T-helper 1 cell (primary cell): ENCODE results near the gene NTRK3.

ENCODE experiments used
- DNase-seq, 5 donors: peaks; one replicate each; pipeline ENCODE4 v3.0.0-alpha.2; 2012 to 2020
- total RNA-seq, 4 donors: gene quantifications; one replicate each; lab custom pipeline; 2026; lab: John Stamatoyannopoulos, UW

Gene NTRK3
- 0 to 0.27 (median 0.04) reads per million in 4 donors for total RNA-seq

GRCh38 chr15:88256279-88257230, at the start of gene NTRK3:
Gene NTRK3 (minus strand): TSS chr15:88256739. CDS start chr15:88256153, 586 bp downstream.
- DNase-seq, result peak in 1 of 5 donors; percentile 5

GRCh38 chr15:88303395-88303794, 46.9 kb upstream of the NTRK3 start:
- DNase-seq, result no peak

DNA sequence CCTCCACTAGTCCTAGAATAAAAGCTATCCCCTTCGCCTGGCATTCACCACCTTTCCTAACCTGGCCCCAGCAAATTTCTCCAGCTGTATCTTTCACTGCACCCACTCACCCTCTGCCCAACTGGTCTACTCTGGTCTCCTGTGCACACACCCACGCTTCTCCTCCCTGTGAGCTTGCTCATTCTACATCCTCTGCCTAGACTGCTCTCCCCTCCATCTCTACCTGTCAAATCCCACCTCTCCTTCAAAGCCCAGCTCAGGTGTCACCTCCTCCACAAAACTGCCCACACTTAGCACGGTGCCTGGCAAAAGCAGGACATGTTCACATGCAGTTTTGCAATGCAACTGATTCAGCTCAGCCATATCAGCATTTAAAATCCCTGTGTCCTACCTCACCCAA, 45.8 kb upstream of the NTRK3 start:
- DNase-seq, result no peak

DNA sequence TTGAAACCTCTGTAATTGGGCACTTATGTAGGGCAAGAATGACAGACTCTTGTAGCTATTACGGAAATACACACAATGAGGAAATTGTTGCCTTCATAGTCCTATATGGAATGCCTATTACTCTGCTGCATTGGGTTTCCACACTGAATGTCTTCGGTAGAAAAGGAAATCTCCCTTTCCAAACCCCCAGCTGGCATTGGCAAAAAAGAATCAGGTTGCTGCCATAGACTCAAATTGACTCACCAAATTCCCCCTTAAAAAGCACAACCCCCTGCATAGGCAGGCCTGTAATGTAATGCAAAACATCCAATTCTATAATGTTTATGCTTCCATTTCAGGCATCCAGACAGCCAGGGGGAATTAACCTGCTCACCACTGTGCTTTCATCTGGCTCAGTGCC, 44.8 kb upstream of the NTRK3 start:
- no peak for DNase-seq

DNA sequence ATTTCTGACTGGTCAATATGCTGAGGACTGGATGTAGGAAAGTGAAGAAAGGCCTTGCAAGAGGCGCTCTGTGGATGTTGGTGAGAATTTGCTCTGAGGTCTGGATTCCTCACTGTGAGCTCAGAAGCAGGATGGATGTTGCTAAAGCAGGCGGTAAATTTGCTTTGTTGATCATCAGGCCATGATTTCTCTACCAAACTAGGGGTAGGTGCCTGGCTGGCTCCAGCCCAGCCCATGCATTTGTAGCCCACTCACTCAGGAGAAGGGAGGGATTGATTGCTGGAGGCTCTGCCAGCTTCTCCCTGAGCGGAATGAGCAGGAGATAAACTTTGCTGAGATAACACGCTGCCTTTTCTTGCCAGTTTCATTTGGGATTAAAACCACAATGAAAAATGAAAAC, 44.3 kb upstream of the NTRK3 start:
- DNase-seq, result no peak

GRCh38 chr15:88300089-88300488, 43.5 kb upstream of the NTRK3 start:
- no peak for DNase-seq

GRCh38 chr15:88299497-88299896, 43.0 kb upstream of the NTRK3 start:
- DNase-seq, result no peak

DNA sequence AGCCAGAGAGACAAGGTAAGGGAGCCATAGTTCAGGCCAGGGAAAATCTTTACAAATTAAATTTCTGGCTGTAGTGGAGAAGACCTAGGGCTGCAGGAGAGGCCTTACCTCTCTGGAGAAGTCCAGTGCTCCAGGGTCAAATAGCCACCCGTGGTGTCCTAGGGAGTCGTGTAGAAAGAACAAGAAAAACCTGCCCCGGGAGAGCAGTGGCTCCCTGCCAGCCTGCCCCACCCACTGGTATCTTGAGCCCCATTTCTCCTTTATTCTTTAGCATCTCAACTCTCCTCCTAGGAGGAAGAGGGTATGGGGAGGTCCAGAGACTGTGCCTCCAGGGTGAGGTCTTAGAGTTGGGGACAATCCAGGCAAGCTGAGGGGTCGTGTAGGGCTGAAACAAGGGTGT, 32.1 kb upstream of the NTRK3 start:
- DNase-seq, result no peak

GRCh38 chr15:88288206-88288605, 31.7 kb upstream of the NTRK3 start:
- DNase-seq, result no peak

- DNase-seq, result no peak
Observed at GRCh38 chr15:88284318-88284998, 27.9 kb upstream of the NTRK3 start.

DNA sequence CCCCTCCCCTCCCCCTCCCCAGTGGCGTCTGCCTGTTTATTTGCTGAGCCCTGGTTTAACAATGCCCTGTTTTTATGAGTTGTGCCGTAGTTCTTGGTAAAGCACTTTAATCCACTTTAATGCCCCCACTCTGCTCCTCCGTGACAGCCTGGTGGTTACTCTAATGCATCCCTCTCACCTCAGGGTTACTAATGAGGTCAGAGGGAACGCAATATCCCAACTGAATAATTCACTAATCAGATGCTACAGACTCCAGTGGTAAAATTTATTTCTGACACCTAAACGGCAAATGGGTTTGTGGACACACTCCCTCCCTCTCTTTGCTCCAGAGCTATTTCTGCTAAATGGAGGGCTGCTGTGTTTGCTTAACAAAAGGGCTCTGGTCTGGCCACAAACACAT, 26.1 kb upstream of the NTRK3 start:
- DNase-seq, result no peak

- DNase-seq, result no peak
Observed at GRCh38 chr15:88276821-88277410, 20.4 kb upstream of the NTRK3 start.

GRCh38 chr15:88275804-88276203, 19.3 kb upstream of the NTRK3 start:
- no peak for DNase-seq

DNA sequence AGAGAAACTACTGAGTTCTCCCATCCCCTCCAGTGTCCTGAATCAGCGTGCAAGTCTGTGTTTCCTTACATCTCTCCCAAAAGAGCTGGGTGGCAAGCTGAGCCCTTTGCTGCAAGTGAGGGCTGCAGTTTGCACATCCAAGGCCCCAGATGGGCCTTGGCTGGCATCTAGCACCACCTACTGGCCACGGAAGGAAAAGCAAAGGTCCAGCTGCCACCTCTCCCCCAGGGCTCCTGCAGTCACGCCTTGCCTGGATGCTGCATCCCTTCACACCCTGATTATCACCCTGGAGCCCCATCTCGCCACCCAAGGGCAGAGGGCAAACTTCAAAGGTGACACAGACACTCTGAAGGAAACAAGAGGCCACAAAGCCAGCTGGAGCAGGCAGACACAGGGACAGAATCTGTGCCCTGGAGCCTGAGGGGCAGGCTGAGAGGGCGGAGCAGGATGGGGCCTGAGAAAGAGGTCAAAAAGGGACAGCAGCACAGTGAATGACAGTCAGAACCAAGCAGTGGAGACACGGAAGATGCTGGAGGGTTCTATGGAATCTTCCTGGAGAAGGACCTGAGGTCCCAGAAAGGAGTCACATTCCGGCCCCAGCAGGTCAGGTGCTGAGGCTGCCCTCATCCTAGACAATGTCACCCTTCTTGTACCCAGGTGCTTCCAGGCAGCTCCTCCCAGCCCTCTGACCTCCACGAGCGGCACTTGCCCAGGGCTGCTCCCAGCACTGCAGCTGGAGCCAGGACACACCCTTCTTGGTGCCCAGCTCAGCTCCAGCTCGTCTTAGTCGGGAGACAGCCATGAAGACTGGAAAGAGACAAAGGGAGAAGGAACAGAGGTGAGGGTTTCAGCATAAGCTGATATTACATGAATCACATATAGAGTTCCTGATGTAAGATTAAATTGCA, 18.3 kb upstream of the NTRK3 start:
- peak in 3 of 5 donors; percentile 13 to 42 (median 26) for DNase-seq

- DNase-seq, result no peak
Observed at GRCh38 chr15:88272421-88272820, 15.9 kb upstream of the NTRK3 start.

DNA sequence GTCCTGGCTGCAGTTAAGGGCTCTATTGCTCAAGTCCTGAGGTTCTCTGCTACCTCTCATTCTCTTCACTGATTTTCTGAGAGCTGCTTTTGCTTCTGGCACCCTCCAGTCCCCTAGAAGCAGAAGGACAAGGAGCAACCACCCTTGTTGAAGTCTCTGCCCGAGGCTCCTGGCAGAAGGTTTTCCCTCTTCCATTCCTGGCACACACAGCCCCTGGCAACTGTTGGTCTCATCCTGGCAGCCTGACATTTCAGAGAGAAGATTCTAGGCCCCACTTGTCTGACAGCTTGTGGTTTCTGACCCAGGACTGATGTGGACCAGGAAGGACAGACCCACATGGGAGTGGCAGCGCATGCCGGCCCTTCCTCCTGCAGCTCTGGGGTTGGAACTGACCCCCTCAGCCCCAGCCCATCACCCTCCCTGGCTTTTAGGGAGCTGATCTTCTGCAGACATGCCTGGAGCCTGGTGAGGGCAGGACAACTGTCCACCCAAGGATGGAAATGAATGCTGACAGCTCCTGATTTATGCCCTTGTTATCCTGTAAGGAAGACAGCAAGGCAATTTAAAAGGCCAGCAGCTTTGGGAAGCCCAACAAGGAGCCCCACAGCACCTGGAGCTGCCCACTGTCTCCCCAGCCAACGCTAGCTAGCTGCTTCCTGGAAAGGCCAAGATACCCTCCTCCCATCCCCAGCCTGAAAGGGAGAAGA, 13.0 kb upstream of the NTRK3 start:
- DNase-seq, result no peak

DNA sequence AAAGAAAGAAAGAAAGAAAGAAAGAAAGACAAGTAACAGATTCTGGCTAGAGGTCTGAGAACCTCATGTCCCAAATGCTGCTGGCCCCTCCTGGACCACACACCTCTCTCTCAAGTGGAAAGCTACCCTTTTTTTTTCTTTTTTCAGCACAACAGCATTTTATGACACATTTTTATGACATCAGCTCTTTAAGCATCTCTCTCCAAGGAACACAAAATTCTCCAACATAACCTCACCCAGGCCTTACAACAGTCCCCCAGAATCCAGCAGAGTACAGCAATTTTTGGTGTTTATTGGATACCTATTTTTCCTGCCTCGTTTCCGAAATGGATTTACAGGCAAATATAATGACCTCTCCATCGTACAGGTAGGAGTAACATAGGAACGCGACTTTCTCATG, 11.2 kb upstream of the NTRK3 start:
- no peak for DNase-seq

DNA sequence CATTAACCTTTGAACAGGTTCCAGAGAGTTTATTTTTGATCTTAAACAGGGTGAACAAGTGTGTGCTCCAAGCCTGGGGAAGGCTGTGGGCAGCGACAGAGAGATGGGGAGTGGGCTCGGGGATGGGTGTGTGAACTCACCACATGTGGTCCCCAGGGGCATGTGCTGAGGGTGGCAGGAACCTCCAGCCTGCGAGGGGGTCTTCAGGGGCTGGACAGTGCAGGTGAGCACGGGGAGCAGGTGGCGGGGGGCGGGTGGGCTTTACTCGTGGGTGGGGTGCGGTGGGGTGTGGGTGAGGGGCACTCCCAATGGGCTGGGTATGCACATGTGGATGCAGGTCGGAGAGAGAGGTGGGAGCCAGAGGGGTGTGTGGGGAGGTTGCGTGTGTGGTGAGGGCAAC, 9.6 kb upstream of the NTRK3 start:
- DNase-seq, result no peak

DNA sequence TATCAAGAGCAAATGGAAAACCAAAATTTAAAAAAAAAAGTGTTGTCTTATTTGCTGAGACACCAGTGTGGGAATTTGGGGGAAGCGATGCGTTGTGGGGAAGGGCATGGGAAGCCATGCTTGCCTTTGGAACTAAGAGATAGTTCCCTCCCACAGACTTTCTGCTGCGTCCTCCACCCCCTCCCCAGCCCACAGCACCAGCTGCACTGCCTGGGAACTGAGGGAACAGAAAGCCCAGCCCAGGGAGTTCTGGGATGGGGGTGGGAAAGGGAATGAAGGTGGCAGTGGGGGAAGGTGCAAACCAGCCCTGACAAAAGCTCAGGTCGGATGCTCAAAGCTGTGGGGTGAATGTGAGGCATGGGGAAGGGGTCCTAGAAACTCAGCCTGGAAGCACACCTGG, 8.1 kb upstream of the NTRK3 start:
- DNase-seq, result no peak

GRCh38 chr15:88262064-88262463, 5.5 kb upstream of the NTRK3 start:
- DNase-seq, result no peak

DNA sequence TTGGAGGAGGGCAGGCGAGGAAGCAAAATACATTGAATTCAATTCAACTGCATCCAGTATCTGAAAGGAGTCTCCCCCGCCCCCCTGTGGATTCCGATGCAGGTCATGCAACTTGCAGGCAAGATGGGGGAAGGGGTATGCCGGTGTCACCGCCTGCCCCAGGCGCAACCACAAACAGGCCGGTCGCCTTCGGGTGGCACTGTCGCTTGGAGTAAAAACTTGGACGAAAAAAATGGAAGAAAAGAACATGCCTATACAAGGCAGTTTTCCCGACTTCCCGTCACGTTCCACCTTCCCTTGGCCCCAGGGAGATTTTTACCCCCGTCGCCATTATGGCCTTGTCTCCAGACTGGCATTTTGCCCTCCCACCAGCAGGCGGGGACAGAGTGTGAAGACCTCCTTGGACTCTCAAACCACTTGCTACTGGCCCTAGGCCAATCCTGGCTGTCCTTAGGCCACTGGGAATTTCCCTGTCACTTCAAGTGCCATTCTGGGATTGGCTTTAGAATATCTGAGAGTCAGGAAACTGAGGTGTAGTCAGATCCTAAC, 1.6 kb upstream of the NTRK3 start:
- no peak for DNase-seq
